Measurements from ENCODE around the gene CFAP61.

GRCh38 chr20:20143165-20143564, 90.8 kb downstream of the CFAP61 start:
- TF ChIP-seq, protein P1, sequence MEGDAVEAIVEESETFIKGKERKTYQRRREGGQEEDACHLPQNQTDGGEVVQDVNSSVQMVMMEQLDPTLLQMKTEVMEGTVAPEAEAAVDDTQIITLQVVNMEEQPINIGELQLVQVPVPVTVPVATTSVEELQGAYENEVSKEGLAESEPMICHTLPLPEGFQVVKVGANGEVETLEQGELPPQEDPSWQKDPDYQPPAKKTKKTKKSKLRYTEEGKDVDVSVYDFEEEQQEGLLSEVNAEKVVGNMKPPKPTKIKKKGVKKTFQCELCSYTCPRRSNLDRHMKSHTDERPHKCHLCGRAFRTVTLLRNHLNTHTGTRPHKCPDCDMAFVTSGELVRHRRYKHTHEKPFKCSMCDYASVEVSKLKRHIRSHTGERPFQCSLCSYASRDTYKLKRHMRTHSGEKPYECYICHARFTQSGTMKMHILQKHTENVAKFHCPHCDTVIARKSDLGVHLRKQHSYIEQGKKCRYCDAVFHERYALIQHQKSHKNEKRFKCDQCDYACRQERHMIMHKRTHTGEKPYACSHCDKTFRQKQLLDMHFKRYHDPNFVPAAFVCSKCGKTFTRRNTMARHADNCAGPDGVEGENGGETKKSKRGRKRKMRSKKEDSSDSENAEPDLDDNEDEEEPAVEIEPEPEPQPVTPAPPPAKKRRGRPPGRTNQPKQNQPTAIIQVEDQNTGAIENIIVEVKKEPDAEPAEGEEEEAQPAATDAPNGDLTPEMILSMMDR (conservative IDR thresholded peaks at IDR 0.05; ENCODE audit: low read depth, low read length) = no peak
- TF ChIP-seq EZH2phosphoT487 (IDR thresholded peaks at IDR 0.05; ENCODE audit: borderline replicate concordance, low read length) = no peak
